Mesendoderm (in vitro differentiated cells): Measurements from ENCODE around the gene KLF7.

Experiments used
- DNase-seq: peaks from one replicate; pipeline ENCODE4 v3.0.0; 2013
- H2AK5ac ChIP-seq: 2 replicates; pipeline ENCODE4 v1.6.1; 2013; ENCODE audit warnings: low read length, inconsistent platforms
- H2BK120ac ChIP-seq: 2 replicates; pipeline ENCODE4 v1.6.1; 2013; ENCODE audit warnings: low read depth, mild to moderate bottlenecking, low read length, moderate library complexity, mixed read lengths
- H2BK15ac ChIP-seq: replicated peaks from 2 replicates; pipeline ENCODE4 v1.6.1; 2013; ENCODE audit warnings: low read depth, mild to moderate bottlenecking, moderate library complexity
- H2BK5ac ChIP-seq: 2 replicates; pipeline ENCODE4 v1.6.1; 2013; ENCODE audit warnings: low read length, inconsistent platforms
- H3K18ac ChIP-seq: 2 replicates; pipeline ENCODE4 v1.6.1; 2013; ENCODE audit warnings: mild to moderate bottlenecking, low read length, mixed read lengths
- H3K23ac ChIP-seq: one replicate; pipeline ENCODE4 v1.6.1; 2013; ENCODE audit warnings: low read length
- H3K27ac ChIP-seq: 2 replicates; pipeline ENCODE4 v1.5.1; 2013; ENCODE audit warnings: low read depth, mild to moderate bottlenecking, inconsistent platforms, low read length, moderate library complexity
- H3K27me3 ChIP-seq: 2 replicates; pipeline ENCODE4 v1.6.1; 2013; ENCODE audit warnings: low read length, control low read depth, mild to moderate bottlenecking, inconsistent platforms; ENCODE audit not compliant: insufficient read depth, poor library complexity
- H3K36me3 ChIP-seq: 2 replicates; pipeline ENCODE4 v1.6.1; 2013; ENCODE audit warnings: low read length, inconsistent platforms; ENCODE audit not compliant: control insufficient read depth, insufficient read depth
- H3K4ac ChIP-seq: one replicate; pipeline ENCODE4 v1.6.1; 2013; ENCODE audit warnings: low read depth, mild to moderate bottlenecking, low read length, moderate library complexity
- H3K4me1 ChIP-seq: 2 replicates; pipeline ENCODE4 v1.6.1; 2013; ENCODE audit warnings: low read depth, low read length, inconsistent platforms; ENCODE audit not compliant: control insufficient read depth
- H3K4me2 ChIP-seq: 2 replicates; pipeline ENCODE4 v1.6.1; 2013; ENCODE audit warnings: low read length
- H3K4me3 ChIP-seq: 2 replicates; pipeline ENCODE4 v1.5.1; 2013; ENCODE audit warnings: mild to moderate bottlenecking, low read length
- H3K56ac ChIP-seq: one replicate; pipeline ENCODE4 v1.6.1; 2013; ENCODE audit warnings: low read length
- H3K79me1 ChIP-seq: 2 replicates; pipeline ENCODE4 v1.6.1; 2013; ENCODE audit warnings: low read length, inconsistent platforms
- H3K79me2 ChIP-seq: 2 replicates; pipeline ENCODE4 v1.6.1; 2013; ENCODE audit warnings: mild to moderate bottlenecking, low read length; ENCODE audit not compliant: control insufficient read depth, insufficient read depth
- H3K9ac ChIP-seq: 2 replicates; pipeline ENCODE4 v1.6.1; 2013; ENCODE audit warnings: low read length, inconsistent platforms
- H4K5ac ChIP-seq: one replicate; pipeline ENCODE4 v1.6.1; 2013; ENCODE audit warnings: low read length
- H4K8ac ChIP-seq: one replicate; pipeline ENCODE4 v1.6.1; 2013; ENCODE audit warnings: low read depth, mild to moderate bottlenecking, control low read depth, low read length, moderate library complexity
- WGBS: extraction: QIAGEN DNeasy Blood & Tissue Kit; methylation state at CpG from one replicate; pipeline ENCODE4 v1.1.7; 2013; ENCODE audit warnings: low lambda C conversion rate, missing lambda C conversion rate; ENCODE audit not compliant: insufficient coverage; ENCODE audit errors: extremely low coverage; 5-methylcytosine and 5-hydroxymethylcytosine counted together

The KLF7 gene

DNA sequence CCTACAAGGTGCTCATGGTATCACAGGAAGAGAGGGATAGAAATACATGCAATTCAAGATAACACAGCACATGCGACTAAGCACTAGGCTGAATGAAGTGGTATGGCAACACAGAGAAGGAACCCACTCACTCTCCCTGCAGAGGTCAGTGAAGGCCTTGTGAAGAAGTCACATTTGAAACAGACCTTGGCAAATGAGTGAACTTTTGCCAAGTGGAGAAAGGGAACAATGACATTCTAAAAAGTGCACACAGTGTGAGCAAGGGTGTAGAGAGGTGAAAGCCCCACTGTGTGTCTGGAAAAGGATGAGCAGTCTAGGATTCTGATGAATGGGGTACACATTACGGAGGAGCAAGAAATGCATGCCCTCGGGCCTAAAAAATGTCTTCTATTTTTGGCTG lies 23.3 kb downstream of the KLF7 start:
- no peak overlapping the region for H3K4me3 ChIP-seq
- WGBS: no CpG with 5 or more reads among the region's 3 CpGs
- no peak overlapping the region for H3K27ac ChIP-seq

DNA sequence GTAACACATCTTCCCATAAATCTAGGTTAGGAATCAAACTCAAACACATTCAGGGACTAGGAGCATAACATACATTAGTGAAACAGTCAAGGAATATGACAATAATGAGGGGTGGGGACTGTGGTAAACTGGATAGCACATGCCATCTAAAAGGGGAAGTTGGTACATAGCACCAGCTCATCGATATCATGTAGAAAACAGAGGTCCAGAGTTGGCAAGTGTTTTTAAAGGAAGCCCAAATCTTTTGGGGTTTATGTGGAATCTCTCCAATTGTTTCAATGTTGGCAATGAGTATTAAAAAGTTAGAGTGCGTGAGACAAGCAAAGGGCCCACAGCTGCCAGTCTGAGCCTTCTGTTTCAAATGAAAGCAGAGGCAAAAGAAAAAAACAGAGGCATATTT lies 24.4 kb downstream of the KLF7 start:
- no peak for DNase-seq

More for the DNA sequence above, 23.3 kb downstream of the KLF7 start:
- Histone ChIP-seq H3K4ac (no peak overlapping the region), H2BK15ac (no peak overlapping the region), H4K5ac (no peak overlapping the region), H3K4me1 (peaks cover 30% of the 10 kb centered on the region), H2AK5ac (no peak overlapping the region), H3K4me2 (no peak overlapping the region), H3K36me3 (no peaks in the 10 kb centered on the region), H3K79me1 (peaks cover 19% of the 10 kb centered on the region), H3K56ac (peak overlapping the region; percentile 42), H3K23ac (no peak overlapping the region), H3K9ac (peak overlapping the region; percentile 7), H3K79me2 (peaks cover 75% of the 10 kb centered on the region), H2BK120ac (peak overlapping the region; percentile 36), H2BK5ac (peak overlapping the region; percentile 14), H3K18ac (peak overlapping the region; percentile 25), H3K27me3 (no peaks in the 10 kb centered on the region), H4K8ac (no peak overlapping the region)
- DNase-seq: peak; percentile 81

DNA sequence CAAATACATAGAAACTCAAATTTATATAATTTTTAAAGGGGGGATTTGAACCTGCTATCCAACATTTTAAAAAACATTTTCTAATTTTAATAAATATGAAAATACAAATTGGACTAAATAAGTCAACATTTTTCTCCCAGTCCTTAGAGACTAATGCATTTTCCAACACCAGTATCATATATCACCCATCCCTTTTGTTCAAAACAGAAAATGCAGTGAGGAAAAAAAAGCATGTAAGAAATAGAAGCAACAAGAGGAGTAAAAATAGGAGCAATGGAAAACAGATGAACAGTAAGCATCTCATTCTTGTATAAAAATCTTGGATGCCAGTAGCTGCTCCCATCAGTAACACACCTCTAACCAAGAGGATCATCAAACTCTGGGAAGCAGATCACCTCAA lies 25.5 kb downstream of the KLF7 start:
- Histone ChIP-seq H3K18ac (no peak overlapping the region), H3K23ac (no peak overlapping the region), H3K56ac (no peak overlapping the region), H2BK5ac (no peak overlapping the region), H3K4me3 (no peak overlapping the region), H3K36me3 (no peaks in the 10 kb centered on the region), H3K4ac (no peak overlapping the region), H3K4me1 (peaks cover 42% of the 10 kb centered on the region), H3K79me1 (peaks cover 19% of the 10 kb centered on the region), H2AK5ac (no peak overlapping the region), H4K5ac (no peak overlapping the region), H2BK15ac (no peak overlapping the region), H3K27me3 (no peaks in the 10 kb centered on the region), H2BK120ac (no peak overlapping the region), H3K9ac (no peak overlapping the region), H3K4me2 (no peak overlapping the region), H3K79me2 (peaks cover 78% of the 10 kb centered on the region), H4K8ac (no peak overlapping the region), H3K27ac (no peak overlapping the region)
- no peak for DNase-seq

More for the DNA sequence above, 24.4 kb downstream of the KLF7 start:
- Histone ChIP-seq H2BK5ac (no peak overlapping the region), H4K5ac (no peak overlapping the region), H3K79me1 (peaks cover 20% of the 10 kb centered on the region), H2AK5ac (no peak overlapping the region), H2BK15ac (no peak overlapping the region), H3K79me2 (peaks cover 77% of the 10 kb centered on the region), H2BK120ac (no peak overlapping the region), H4K8ac (no peak overlapping the region), H3K27ac (peak overlapping the region; percentile 45), H3K18ac (peak overlapping the region; percentile 28), H3K4me2 (no peak overlapping the region), H3K27me3 (no peaks in the 10 kb centered on the region), H3K9ac (no peak overlapping the region), H3K23ac (no peak overlapping the region), H3K4me1 (peaks cover 38% of the 10 kb centered on the region), H3K36me3 (no peaks in the 10 kb centered on the region), H3K56ac (peak overlapping the region; percentile 8), H3K4ac (no peak overlapping the region), H3K4me3 (no peak overlapping the region)
- no CpG with 5 or more reads among the region's 2 CpGs for WGBS

GRCh38 chr2:207139552-207139951 lies 26.2 kb downstream of the KLF7 start:
- Histone ChIP-seq H3K36me3 (no peaks in the 10 kb centered on the region), H4K5ac (no peak overlapping the region), H2BK120ac (no peak overlapping the region), H2BK15ac (no peak overlapping the region), H3K4me3 (no peak overlapping the region), H3K56ac (no peak overlapping the region), H3K4me2 (no peak overlapping the region), H3K9ac (no peak overlapping the region), H3K79me1 (peaks cover 21% of the 10 kb centered on the region), H4K8ac (no peak overlapping the region), H3K27me3 (no peaks in the 10 kb centered on the region), H3K27ac (no peak overlapping the region), H3K23ac (no peak overlapping the region), H2BK5ac (no peak overlapping the region), H3K18ac (no peak overlapping the region), H3K79me2 (peaks cover 80% of the 10 kb centered on the region), H3K4ac (no peak overlapping the region), H2AK5ac (no peak overlapping the region), H3K4me1 (peaks cover 42% of the 10 kb centered on the region)
- WGBS: no CpG with 5 or more reads among the region's 4 CpGs
- no peak for DNase-seq

- peaks cover 22% of the 10 kb centered on the region for H3K79me1 ChIP-seq
- no peak overlapping the region for H3K4me3 ChIP-seq
- peak overlapping the region; percentile 69 for H3K18ac ChIP-seq
- peaks cover 78% of the 10 kb centered on the region for H3K79me2 ChIP-seq
- peak overlapping the region; percentile 3 for H3K27ac ChIP-seq
- H3K4me1 ChIP-seq: peaks cover 37% of the 10 kb centered on the region
- H3K36me3 ChIP-seq: no peaks in the 10 kb centered on the region
- no peak overlapping the region for H2AK5ac ChIP-seq
- peak overlapping the region; percentile 43 for H2BK15ac ChIP-seq
- no peak overlapping the region for H4K5ac ChIP-seq
- no peak overlapping the region for H2BK120ac ChIP-seq
- H3K23ac ChIP-seq: no peak overlapping the region
- H3K4me2 ChIP-seq: no peak overlapping the region
- no CpG with 5 or more reads among the region's 9 CpGs for WGBS
- no peak overlapping the region for H3K56ac ChIP-seq
- H3K27me3 ChIP-seq: no peaks in the 10 kb centered on the region
- no peak for DNase-seq
- no peak overlapping the region for H2BK5ac ChIP-seq
- H4K8ac ChIP-seq: no peak overlapping the region
- peak overlapping the region; percentile 25 for H3K4ac ChIP-seq
- H3K9ac ChIP-seq: no peak overlapping the region
These were observed 27.0 kb downstream of the KLF7 start for GRCh38 chr2:207138627-207139297.
